ENCODE measurements around the gene BNIP3. TPM values are rescaled to one million over a fixed set of nuclear protein-coding genes. Genes with fewer than 3 reads are reported as not detected.

Gene BNIP3
- total RNA-seq, 1 donor from 2014 or later = 57.3 TPM

DNA sequence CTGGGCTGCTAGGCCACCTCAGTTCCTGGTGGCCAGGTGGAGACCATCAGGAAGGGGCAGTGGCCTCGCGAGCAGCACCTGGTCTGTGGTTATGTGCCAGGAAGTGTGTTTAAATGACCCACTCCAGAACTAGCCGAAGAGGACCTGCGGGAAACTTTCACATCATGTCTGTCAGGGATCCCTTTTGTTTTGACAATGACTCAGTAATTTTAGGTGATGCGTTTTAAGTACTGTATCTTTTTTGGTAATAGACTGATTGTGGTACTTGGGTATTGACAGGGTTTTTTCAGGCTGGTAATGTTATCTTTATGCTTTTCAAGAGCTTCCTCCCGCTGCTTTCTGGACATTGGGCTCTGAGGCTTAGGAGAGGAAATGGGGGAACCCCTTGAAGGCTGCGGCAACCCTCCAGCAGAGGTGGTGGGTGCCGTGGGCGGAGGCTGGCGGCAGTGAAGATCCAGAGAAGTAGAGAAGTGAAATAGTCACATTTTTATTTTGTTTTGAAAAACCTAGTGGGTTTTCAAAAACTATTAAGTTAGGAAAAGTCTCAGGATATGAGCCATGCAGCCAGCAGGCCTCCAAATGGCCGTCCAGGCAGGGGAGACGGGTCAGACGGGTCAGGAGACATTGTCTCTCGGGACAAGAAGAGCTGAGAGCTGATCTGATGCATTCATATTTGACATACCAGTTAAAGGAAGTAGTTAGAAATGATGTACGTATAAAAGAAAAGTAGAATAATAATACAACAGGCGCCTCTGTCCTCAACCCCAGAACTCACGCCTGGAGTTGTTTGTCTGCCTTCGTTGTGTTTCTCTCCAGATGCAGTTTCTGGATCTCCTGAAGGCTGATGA lies 53.3 kb downstream of the BNIP3 start:
- no peaks in the 10 kb centered on the region for H3K36me3 ChIP-seq (ENCODE audit: control insufficient read depth, insufficient read depth, low read length)
- TF ChIP-seq CTCF (IDR thresholded peaks at IDR 0.05; ENCODE audit: insufficient read depth, low read length, poor library complexity, severe bottlenecking) = no peak
- H3K4me3 ChIP-seq (ENCODE audit: low read depth, low read length) = no peak overlapping the region
- H3K27me3 ChIP-seq (ENCODE audit: control insufficient read depth, insufficient read depth, low read length) = no peaks in the 10 kb centered on the region
- DNase-seq (ENCODE audit: low read depth) = no peak

- no peak for DNase-seq (ENCODE audit: low read depth)
- no peaks in the 10 kb centered on the region for H3K27me3 ChIP-seq (ENCODE audit: control insufficient read depth, insufficient read depth, low read length)
- TF ChIP-seq CTCF (IDR thresholded peaks at IDR 0.05; ENCODE audit: insufficient read depth, low read length, poor library complexity, severe bottlenecking) = no peak
Measured at GRCh38 chr10:131926743-131927595, 54.8 kb downstream of the BNIP3 start.

DNA sequence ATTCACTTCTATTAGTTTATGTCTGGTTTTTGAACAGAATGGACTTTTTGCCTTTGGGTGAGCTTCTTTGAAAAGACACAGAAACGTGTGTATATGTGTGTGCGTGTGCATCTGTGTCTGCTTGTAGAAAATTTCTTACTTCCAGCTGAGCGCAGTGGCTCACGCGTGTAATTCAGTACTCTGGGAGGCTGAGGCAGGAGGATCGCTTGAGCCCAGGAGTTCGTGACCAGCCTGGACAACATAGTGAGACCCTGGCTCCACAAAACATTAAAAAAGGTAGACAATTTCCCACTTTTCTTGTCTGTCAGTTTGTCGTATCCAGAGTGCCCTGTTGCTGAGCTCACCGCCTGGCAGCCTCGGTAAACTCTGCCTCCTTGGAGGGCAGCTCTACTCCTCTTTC lies 55.5 kb downstream of the BNIP3 start:
- no peak for DNase-seq (ENCODE audit: low read depth)
- no peaks in the 10 kb centered on the region for H3K27me3 ChIP-seq (ENCODE audit: control insufficient read depth, insufficient read depth, low read length)
- H3K36me3 ChIP-seq (ENCODE audit: control insufficient read depth, insufficient read depth, low read length) = no peaks in the 10 kb centered on the region
- TF ChIP-seq CTCF (IDR thresholded peaks at IDR 0.05; ENCODE audit: insufficient read depth, low read length, poor library complexity, severe bottlenecking) = no peak
- H3K4me3 ChIP-seq (ENCODE audit: low read depth, low read length) = no peak overlapping the region

More at GRCh38 chr10:131926743-131927595, 54.8 kb downstream of the BNIP3 start:
- Histone ChIP-seq H3K4me3 (ENCODE audit: low read depth, low read length) (no peak overlapping the region), H3K36me3 (ENCODE audit: control insufficient read depth, insufficient read depth, low read length) (no peaks in the 10 kb centered on the region)

DNA sequence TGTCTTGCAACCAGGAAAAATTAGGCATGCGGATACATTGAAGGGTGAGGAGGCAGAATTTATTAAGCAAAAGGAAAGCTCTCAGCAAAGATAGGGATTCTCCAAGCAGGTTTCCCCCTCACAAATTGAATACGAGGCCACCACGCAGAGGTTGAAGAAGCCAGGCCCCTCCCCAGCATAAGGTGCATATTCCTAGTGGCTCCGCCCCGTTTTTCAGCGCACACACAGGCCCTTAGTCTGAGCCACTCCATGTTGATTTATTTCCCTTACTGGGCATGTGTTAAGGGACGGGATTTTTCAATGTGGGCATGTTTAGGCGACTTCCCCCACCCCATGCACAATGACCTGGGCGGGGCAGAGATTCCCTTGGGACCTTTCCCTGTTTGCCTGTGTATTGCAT lies 56.0 kb downstream of the BNIP3 start:
- TF ChIP-seq CTCF (IDR thresholded peaks at IDR 0.05; ENCODE audit: insufficient read depth, low read length, poor library complexity, severe bottlenecking) = no peak
- Histone ChIP-seq H3K27me3 (ENCODE audit: control insufficient read depth, insufficient read depth, low read length) (no peaks in the 10 kb centered on the region), H3K36me3 (ENCODE audit: control insufficient read depth, insufficient read depth, low read length) (no peaks in the 10 kb centered on the region), H3K4me3 (ENCODE audit: low read depth, low read length) (no peak overlapping the region)
- DNase-seq (ENCODE audit: low read depth) = no peak

GRCh38 chr10:131925011-131925649 lies 56.6 kb downstream of the BNIP3 start:
- no peaks in the 10 kb centered on the region for H3K36me3 ChIP-seq (ENCODE audit: control insufficient read depth, insufficient read depth, low read length)
- no peak for TF ChIP-seq CTCF (IDR thresholded peaks at IDR 0.05; ENCODE audit: insufficient read depth, low read length, poor library complexity, severe bottlenecking)
- no peak overlapping the region for H3K4me3 ChIP-seq (ENCODE audit: low read depth, low read length)
- DNase-seq (ENCODE audit: low read depth) = no peak
- H3K27me3 ChIP-seq (ENCODE audit: control insufficient read depth, insufficient read depth, low read length) = no peaks in the 10 kb centered on the region

Data from kidney epithelial cell (primary cell).